HCT116 (cell line): ENCODE results near the gene TMEM141. TPM values are rescaled to one million over a fixed set of nuclear protein-coding genes. Genes with fewer than 3 reads are reported as not detected.

Experiments
- ATAC-seq: fragments of 200-7000 bp; cut with Tn5 transposase; 2 replicates; pipeline ENCODE4 v1.9.1; 2020; ENCODE audit warnings: mild to moderate bottlenecking, moderate library complexity
- BruUV-seq: library from RNA; stranded (reverse); fragments of 400-500 nt; replicated peaks from 2 replicates; lab custom pipeline; 2021; lab: Mats Ljungman, UMichigan
- CTCF ChIA-PET: fragments of 300-600 bp; sonication (Branson Sonifier 250); formaldehyde crosslinking; loops from one replicate; lab custom pipeline; 2021; ENCODE audit warnings: antibody characterized with exemption; lab: Charles Lee
- POLR2A ChIA-PET: fragments of 300-600, 350-600 bp; sonication (Branson Sonifier 250); formaldehyde crosslinking; loops from one replicate; lab custom pipeline; 2021; ENCODE audit warnings: antibody characterized with exemption; lab: Charles Lee
- RAD21 ChIA-PET, 2 experiments: fragments of 300-600 bp; sonication (Branson Sonifier 250); formaldehyde crosslinking; loops; one replicate each; lab custom pipeline; 2023; ENCODE audit warnings: low total read pairs in 2 of 2; ENCODE audit not compliant: uncharacterized antibody in 2 of 2, unreplicated experiment in 2 of 2, low non-redundant PET in 1 of 2; lab: Charles Lee
- DNase-seq: peaks from one replicate; pipeline ENCODE4 v3.0.0-alpha.2; 2010; ENCODE audit warnings: low read depth, low spot score
- H2AFZ ChIP-seq: fragments of 200-600 bp; shearing (Covaris generic), sonication (generic); 2 replicates; pipeline ENCODE4 v1.6.1; 2017; ENCODE audit warnings: low read depth, mixed run types, mixed read lengths, antibody characterized with exemption, low read length; ENCODE audit not compliant: poor library complexity, severe bottlenecking
- H3K27ac ChIP-seq: 2 replicates; pipeline ENCODE4 v1.5.1; 2012; ENCODE audit warnings: low read depth, low read length
- H3K27me3 ChIP-seq: fragments of 200-600 bp; sonication (generic); 2 replicates; pipeline ENCODE4 v1.6.1; 2016; ENCODE audit warnings: mixed run types, low read length, mixed read lengths; ENCODE audit not compliant: insufficient read depth
- H3K36me3 ChIP-seq, 2 experiments: fragments of 200-500 bp in 1 of 2; fragments of 200-600 bp in 1 of 2; sonication (Bioruptor generic) in 1 of 2; sonication (generic) in 1 of 2; 2 replicates each; pipeline versions ENCODE4 v1.5.1 to v1.6.1; 2014 to 2016; ENCODE audit warnings: low read length in 2 of 2, inconsistent platforms in 1 of 2, mixed read lengths in 1 of 2, mixed run types in 1 of 2; ENCODE audit not compliant: insufficient read depth in 2 of 2, control insufficient read depth in 1 of 2
- H3K4me1 ChIP-seq, 2 experiments: fragments of 200-600 bp in 1 of 2; sonication (generic) in 1 of 2; 2 replicates each; pipeline versions ENCODE4 v1.5.1 to v1.6.1; 2012 to 2017; ENCODE audit warnings: low read length in 2 of 2, inconsistent platforms in 1 of 2, mild to moderate bottlenecking in 1 of 2, mixed read lengths in 1 of 2, mixed run types in 1 of 2, moderate library complexity in 1 of 2; ENCODE audit not compliant: insufficient read depth in 2 of 2, control insufficient read depth in 1 of 2
- H3K4me2 ChIP-seq: fragments of 200-600 bp; sonication (generic); 2 replicates; pipeline ENCODE4 v1.6.1; 2017; ENCODE audit warnings: mixed run types, low read length, mixed read lengths
- H3K4me3 ChIP-seq, 2 experiments: fragments of 200-600 bp in 1 of 2; sonication (generic) in 1 of 2; replicated peaks in 1 of 2; 2 replicates each; pipeline ENCODE4 v1.5.1; 2011 to 2016; ENCODE audit warnings: low read length in 2 of 2, control low read depth in 1 of 2, low read depth in 1 of 2, mild to moderate bottlenecking in 1 of 2, mixed read lengths in 1 of 2, mixed run types in 1 of 2
- H3K79me2 ChIP-seq: fragments of 200-600 bp; sonication (generic); 2 replicates; pipeline ENCODE4 v1.6.1; 2017; ENCODE audit warnings: mild to moderate bottlenecking, mixed run types, low read length, moderate library complexity, mixed read lengths; ENCODE audit not compliant: insufficient read depth
- H3K9ac ChIP-seq: fragments of 200-600 bp; sonication (generic); 2 replicates; pipeline ENCODE4 v1.6.1; 2016; ENCODE audit warnings: low read length, mixed read lengths
- H3K9me2 ChIP-seq: fragments of 200-600 bp; sonication (generic), shearing (Covaris generic); 2 replicates; pipeline ENCODE4 v1.6.1; 2017; ENCODE audit warnings: mixed run types, mild to moderate bottlenecking, moderate library complexity; ENCODE audit not compliant: insufficient read depth
- H3K9me3 ChIP-seq, 2 experiments: fragments of 200-500 bp in 1 of 2; fragments of 200-600 bp in 1 of 2; sonication (Bioruptor generic) in 1 of 2; sonication (generic) in 1 of 2; 2 replicates each; pipeline ENCODE4 v1.6.1; 2014 to 2017; ENCODE audit warnings: low read length in 2 of 2, mixed read lengths in 2 of 2, inconsistent platforms in 1 of 2, low read depth in 1 of 2, mild to moderate bottlenecking in 1 of 2, mixed run types in 1 of 2, moderate library complexity in 1 of 2; ENCODE audit not compliant: control insufficient read depth in 1 of 2, insufficient read depth in 1 of 2
- H4K20me1 ChIP-seq: fragments of 200-600 bp; sonication (generic), shearing (Covaris generic); 2 replicates; pipeline ENCODE4 v1.6.1; 2017; ENCODE audit warnings: mixed run types, mild to moderate bottlenecking, moderate library complexity; ENCODE audit not compliant: insufficient read depth
- ELF1 ChIP-seq: IDR thresholded peaks from 2 replicates; pipeline ENCODE4 v1.6.1; 2012; ENCODE audit warnings: low read depth, borderline replicate concordance
- EZH2 ChIP-seq: fragments of 200-600 bp; sonication (generic); IDR thresholded peaks from 2 replicates; pipeline ENCODE4 v1.6.1; 2017; ENCODE audit warnings: antibody characterized with exemption, mixed run types
- EZH2phosphoT487 ChIP-seq: fragments of 200-600 bp; IDR thresholded peaks from 2 replicates; pipeline ENCODE4 v1.6.1; 2018; ENCODE audit warnings: antibody characterized with exemption, borderline replicate concordance
- FOSL1 ChIP-seq: IDR thresholded peaks from 2 replicates; pipeline ENCODE4 v1.6.1; 2012; ENCODE audit warnings: low read depth
- JUND ChIP-seq: IDR thresholded peaks from 2 replicates; pipeline ENCODE4 v1.6.1; 2012
- POLR2AphosphoS5 ChIP-seq: IDR thresholded peaks from 2 replicates; pipeline ENCODE4 v1.6.1; 2011; ENCODE audit warnings: mild to moderate bottlenecking, low read depth, low read length, moderate library complexity
- SIN3A ChIP-seq: IDR thresholded peaks from 2 replicates; pipeline ENCODE4 v1.6.1; 2012; ENCODE audit warnings: low read depth
- SRF ChIP-seq: IDR thresholded peaks from 2 replicates; pipeline ENCODE4 v1.6.1; 2012; ENCODE audit warnings: low read depth
- TCF7L2 ChIP-seq: IDR thresholded peaks from 2 replicates; pipeline ENCODE4 v1.7.0; 2011; ENCODE audit warnings: borderline replicate concordance, inconsistent platforms; ENCODE audit not compliant: insufficient read depth, insufficient read length; ENCODE audit errors: extremely low read depth
- YY1 ChIP-seq: IDR thresholded peaks from 2 replicates; pipeline ENCODE4 v1.6.1; 2011; ENCODE audit warnings: low read length, low read depth, moderate library complexity, mild to moderate bottlenecking; ENCODE audit not compliant: insufficient replicate concordance; ENCODE audit errors: extremely low read depth
- ZFX ChIP-seq: fragments of 450-650 bp; IDR thresholded peaks from 2 replicates; pipeline ENCODE4 v1.6.1; 2017
- intact Hi-C: fragments of 100-400 bp; cut with micrococcal nuclease; formaldehyde crosslinking; loops from 2 replicates; pipeline ENCODE4 v1.10.0; 2022
- total RNA-seq: library from RNA; stranded (reverse); gene quantifications from one replicate; pipeline ENCODE4 v1.2.1, GENCODE V29; 2021; ENCODE audit not compliant: unreplicated experiment
- TF ChIP-seq, protein P1 (sequence below): IDR thresholded peaks from 2 replicates; pipeline ENCODE4 v1.6.1; 2011; ENCODE audit warnings: mild to moderate bottlenecking, low read length, moderate library complexity; ENCODE audit not compliant: insufficient replicate concordance; ENCODE audit errors: extremely low read depth

TMEM141 gene
- total RNA-seq, 1 experiment from 2014 or later: 73.6 TPM

DNA sequence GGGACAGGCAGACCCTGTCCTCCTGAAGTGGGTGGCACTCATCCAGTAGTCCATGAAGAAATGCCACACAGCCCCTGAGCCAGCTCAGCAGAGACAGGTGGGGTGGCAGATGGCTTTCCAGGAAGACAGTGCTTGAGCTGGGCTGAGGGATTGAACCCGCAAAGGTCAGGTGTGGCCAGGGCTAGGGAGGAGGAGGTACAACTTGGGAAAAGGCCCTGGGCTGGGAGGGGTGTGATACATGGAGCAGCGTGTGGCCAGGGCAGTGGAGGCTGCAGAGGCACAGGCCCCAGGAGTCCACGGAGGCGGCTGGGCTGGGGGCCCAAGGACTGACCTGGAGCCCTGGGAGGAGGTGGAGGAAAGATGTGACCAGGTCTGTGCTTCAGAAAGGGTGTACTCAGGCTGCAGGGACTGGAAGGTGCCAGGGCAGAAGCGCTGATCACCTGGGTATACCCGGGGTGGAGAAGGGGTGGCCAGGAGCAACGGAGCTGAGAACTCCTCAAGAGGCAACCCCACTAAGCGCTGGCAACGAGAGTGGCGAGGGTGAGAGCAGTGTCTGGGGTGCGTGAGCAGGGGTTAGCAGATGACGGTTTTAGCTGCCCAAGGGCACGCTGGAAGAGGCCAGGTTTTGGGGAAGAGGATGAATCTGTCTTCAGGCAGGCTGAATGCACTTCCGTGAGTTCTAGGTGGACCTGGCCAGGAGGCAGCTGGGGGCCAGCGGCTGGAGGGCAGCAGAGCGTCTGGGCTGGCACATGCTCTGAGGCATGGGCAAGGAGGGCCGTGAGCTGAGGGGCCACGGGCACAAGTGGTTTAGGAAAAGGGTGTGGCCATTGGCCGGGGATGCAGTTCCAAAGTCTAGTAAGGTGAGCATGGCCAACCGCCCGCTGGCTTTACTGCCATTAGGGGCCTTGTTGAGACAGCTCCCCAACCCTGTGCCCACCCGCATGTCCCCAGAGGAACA is 12.7 kb downstream of the TMEM141 start:
- Histone ChIP-seq H3K27me3 (no peaks in the 10 kb centered on the region), H3K79me2 (peaks cover 17% of the 10 kb centered on the region), H3K4me2 (no peak overlapping the region), H3K27ac (no peak overlapping the region), H3K9me3 (no peaks in the 10 kb centered on the region), H3K9ac (no peak overlapping the region), H3K4me3 (no peak overlapping the region), H3K9me2 (no peaks in the 10 kb centered on the region), H4K20me1 (no peaks in the 10 kb centered on the region), H2AFZ (no peak overlapping the region), H3K4me1 (peaks cover 26 to 37% of the 10 kb centered on the region in 2 experiments), H3K36me3 (no peaks in the 10 kb centered on the region)
- TF ChIP-seq JUND (no peak), EZH2 (no peak), TCF7L2 (no peak), POLR2AphosphoS5 (no peak), SIN3A (no peak), YY1 (no peak), SRF (no peak), ELF1 (no peak), FOSL1 (no peak), EZH2phosphoT487 (no peak), ZFX (no peak)
- TF ChIP-seq, protein P1, sequence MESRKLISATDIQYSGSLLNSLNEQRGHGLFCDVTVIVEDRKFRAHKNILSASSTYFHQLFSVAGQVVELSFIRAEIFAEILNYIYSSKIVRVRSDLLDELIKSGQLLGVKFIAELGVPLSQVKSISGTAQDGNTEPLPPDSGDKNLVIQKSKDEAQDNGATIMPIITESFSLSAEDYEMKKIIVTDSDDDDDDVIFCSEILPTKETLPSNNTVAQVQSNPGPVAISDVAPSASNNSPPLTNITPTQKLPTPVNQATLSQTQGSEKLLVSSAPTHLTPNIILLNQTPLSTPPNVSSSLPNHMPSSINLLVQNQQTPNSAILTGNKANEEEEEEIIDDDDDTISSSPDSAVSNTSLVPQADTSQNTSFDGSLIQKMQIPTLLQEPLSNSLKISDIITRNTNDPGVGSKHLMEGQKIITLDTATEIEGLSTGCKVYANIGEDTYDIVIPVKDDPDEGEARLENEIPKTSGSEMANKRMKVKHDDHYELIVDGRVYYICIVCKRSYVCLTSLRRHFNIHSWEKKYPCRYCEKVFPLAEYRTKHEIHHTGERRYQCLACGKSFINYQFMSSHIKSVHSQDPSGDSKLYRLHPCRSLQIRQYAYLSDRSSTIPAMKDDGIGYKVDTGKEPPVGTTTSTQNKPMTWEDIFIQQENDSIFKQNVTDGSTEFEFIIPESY: no peak
- intact Hi-C loops: no loop called here
- BruUV-seq: no TSS peak
- no peak for ATAC-seq
- ChIA-PET CTCF (no interaction called here), RAD21 (no interaction called here), POLR2A (no interaction called here)
- DNase-seq: no peak
